NCI-H446 (cell line): ENCODE data around the gene ENTPD8.

Source experiments
- DNase-seq, 2 experiments: peaks; one replicate each; lab custom pipeline; 2025; lab: John Stamatoyannopoulos, UW

Gene ENTPD8, protein sequence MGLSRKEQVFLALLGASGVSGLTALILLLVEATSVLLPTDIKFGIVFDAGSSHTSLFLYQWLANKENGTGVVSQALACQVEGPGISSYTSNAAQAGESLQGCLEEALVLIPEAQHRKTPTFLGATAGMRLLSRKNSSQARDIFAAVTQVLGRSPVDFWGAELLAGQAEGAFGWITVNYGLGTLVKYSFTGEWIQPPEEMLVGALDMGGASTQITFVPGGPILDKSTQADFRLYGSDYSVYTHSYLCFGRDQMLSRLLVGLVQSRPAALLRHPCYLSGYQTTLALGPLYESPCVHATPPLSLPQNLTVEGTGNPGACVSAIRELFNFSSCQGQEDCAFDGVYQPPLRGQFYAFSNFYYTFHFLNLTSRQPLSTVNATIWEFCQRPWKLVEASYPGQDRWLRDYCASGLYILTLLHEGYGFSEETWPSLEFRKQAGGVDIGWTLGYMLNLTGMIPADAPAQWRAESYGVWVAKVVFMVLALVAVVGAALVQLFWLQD

DNA sequence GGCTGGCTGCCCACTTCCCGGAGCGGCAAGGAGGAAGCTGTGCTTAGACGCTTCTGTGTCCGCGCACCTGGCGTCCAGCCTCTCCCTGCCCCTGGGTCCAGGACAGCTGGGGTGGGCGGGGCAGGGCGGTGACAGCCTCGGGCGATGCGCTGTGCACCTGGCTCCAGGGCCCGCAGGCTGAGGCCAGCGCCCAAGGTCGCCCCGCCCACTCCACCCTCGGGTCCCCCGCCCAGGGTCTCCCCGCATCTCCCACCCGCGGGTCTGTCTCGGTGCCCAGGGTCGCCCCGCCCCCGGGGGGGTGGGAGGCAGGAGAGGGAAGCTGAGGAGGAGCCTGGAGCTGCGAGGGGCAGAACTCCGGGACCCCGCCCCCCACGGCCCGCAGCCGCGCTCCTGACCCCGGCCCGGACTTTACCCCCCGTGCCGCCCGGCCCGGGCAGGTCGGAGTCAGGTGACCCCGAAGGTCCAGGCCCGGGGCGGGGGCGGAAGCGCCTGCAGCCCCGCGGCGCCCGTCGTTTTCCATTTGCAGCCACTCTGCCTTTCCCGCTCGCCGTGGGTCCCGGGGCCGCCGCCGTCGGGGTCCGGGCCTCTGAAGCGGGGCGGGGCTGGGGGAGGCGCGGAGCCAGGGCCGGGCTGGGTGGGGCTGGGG lies at the start of gene ENTPD8:
ENTPD8 (minus strand) TSS at position 69 of the 646 bp plus-strand sequence. CDS start 3,072 bp downstream, outside the sequence.
- no peak for DNase-seq

DNA sequence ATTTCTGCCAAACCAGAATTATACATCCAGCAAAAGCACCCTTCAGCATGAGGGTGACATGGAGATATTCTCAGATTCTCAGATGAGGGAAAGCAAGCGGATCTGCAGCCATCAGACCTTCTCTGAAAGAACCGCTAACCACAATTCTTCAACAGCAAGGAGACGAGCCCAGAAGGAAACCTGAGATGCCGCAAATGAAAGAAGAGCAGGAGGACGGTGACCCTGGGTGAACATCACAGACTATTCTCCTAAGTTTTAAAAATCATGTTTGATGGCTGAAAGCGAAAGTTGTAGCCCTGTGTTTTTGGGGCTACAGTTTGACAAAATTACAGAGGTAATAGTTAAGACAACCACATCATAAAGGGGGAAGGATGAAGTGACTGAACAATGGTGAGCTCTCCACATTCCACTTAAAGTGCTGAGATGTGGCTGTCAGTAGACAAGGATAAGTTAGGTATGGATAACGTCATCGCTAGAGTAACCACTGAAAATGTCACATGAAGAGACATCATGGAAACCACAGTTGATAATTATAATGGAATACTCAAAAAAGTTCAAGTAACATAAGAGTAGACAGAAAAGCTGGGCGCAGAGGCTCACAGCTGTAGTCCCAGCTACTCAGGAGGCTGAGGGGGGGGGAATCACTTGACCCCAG lies 49.5 kb upstream of the ENTPD8 start:
- no peak for DNase-seq

DNA sequence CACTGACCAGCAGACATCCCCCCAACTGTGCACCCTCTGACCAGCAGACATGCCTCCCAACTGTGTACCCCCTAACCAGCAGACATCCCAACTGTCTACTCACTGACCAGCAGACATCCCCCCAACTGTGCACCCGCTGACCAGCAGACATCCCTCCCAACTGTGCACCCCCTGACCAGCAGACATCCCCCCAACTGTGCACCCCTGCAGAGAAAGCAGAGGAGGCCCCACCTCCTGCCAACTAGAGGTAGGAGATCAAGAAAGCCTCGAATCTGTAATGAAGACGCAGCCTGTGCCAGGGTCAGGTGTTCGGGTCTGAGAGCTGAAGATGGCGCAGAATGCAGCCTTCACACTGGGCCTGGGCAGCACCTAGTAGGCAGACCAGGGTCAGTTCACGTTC lies 47.7 kb upstream of the ENTPD8 start:
- no peak for DNase-seq

GRCh38 chr9:137488327-137488653 lies 47.1 kb upstream of the ENTPD8 start:
- DNase-seq, result no peak

DNA sequence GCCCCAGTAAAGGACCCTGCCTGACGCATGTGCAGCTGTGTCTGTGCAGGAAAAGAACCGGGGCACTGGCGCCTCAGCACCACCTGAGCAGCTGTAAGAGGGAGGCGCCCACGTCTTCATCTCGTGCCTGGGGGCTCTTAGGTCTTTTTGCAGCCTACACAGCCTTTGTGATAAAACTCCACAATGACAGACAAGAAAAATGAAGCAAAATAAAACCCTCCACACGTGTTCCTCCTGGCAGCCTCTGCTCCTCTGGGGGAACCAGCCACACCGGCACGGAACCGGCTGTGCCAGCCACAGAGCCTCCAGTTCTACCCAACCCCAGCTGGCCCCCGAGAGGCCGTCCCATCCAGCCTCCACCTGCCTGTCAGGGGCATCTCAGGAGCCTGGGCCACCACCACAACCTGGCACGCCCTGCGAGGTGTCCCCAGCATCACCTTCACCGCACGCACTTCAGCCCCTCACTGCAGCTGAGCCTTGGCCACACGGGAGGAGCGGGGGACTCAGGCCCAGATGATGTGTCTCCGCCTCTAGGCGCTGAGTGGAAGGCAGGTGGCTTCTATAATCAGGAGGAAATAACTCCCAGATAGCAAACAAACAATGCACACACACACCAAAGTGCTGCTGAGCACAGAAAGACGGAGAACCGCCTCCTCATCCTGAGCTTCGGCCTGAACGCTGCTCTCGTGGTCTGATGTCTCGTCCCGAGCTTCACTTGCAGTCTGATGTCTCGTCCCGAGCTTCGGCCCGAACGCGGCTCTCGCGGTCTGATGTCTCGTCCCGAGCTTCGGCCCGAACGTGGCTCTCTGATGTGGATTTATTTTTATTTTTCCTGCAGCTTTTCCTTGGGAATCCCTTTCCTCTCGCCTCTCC lies 46.5 kb upstream of the ENTPD8 start:
- DNase-seq, result no peak

DNA sequence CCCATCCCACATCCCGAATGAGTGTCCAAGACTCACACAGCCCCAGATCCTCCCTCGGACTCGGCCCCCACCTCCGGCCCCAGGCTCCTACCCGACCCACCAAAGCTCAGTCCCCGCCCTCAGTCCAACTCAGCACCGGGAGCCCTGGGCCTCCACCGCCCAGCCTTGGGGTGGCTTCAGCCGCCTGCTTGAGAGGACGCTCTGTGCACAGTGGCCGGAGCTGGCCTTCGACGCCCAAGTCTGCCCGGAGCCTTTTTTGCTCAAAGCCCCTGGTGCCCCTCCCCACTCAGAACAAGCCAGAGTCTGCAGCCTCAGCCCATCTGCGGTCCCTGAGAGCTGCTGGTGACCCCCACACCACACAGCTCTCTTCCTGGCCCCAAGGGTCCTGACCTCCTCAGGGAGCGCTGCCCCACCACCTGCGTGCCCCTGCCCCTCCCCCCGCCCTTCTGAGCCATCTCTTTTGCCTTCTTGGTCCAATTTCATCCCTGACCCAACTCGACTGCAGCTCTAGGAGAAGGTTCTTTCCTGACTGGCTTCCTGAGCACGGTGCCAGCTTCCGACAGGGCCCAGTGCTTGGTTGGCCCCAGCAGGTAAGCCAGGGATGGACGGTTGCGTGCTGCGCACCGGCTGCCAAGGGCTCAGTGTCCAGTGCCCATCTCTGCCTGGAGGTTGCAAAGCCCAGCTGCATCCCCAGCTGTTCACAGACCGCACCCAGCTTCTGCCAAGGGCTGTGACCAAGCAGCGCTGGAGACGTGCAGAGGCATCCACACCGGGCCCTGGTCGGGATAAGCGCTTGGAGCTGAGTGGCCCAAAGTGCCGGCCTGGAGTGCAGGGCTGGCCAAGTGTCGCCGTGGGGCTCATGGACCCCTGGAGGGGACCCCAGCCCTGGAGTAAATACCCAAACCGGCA lies 45.6 kb upstream of the ENTPD8 start:
- DNase-seq, result no peak

DNA sequence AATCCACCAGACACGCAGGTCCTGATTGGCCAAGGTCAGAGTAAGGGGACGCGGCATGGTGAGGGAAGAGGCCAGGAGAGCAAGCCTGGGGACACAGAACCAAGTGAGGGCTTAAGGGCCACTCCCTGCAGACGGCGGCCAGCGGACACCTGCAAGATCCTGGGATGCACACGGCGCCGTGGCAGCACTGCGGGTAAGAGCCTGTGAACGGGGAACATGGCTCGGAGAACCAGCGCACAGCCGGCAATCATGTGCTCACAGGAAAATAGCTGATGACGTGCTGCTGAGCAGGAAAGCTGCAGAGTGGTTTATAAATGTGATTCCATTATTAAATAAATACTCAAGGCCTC lies 45.0 kb upstream of the ENTPD8 start:
- no peak for DNase-seq

DNA sequence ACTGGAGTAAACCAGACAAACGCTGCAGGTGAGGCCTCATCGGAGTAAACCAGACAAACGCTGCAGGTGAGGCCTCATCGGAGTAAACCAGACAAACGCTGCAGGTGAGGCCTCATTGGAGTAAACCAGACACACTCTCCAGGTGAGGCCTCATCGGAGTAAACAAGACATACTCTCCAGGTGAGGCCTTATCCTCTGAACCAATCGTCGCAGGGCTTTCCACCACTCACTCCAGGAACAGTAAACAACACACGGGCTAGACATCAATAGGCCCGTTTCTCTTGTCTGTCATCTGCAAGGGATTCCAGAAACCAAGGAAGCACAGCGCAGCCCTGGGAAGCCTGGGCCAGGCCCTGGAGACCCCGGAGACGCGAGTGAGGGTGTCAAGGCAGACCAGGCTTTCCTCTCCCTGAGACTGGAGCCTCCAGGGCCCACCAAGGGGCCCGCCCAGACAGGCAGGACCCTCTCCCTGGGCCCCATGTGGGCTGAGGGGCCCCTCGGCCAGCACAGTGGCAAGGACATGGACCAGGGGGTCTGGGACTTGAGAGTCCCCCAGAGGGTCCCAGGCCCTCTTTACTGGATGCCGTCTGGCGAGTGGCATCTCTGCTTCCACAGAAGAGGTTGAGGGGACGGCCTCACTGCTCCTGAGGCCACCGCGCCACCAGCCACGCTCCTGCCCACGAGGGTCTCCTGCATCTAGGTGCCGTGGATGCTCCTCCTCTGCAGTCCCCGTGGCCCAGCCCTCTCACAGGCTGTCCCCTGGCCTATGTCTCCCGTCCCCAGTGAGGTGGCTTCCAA lies 44.4 kb upstream of the ENTPD8 start:
- DNase-seq, result no peak

- DNase-seq, result no peak
Measured at GRCh38 chr9:137484551-137485315, 43.6 kb upstream of the ENTPD8 start.

DNA sequence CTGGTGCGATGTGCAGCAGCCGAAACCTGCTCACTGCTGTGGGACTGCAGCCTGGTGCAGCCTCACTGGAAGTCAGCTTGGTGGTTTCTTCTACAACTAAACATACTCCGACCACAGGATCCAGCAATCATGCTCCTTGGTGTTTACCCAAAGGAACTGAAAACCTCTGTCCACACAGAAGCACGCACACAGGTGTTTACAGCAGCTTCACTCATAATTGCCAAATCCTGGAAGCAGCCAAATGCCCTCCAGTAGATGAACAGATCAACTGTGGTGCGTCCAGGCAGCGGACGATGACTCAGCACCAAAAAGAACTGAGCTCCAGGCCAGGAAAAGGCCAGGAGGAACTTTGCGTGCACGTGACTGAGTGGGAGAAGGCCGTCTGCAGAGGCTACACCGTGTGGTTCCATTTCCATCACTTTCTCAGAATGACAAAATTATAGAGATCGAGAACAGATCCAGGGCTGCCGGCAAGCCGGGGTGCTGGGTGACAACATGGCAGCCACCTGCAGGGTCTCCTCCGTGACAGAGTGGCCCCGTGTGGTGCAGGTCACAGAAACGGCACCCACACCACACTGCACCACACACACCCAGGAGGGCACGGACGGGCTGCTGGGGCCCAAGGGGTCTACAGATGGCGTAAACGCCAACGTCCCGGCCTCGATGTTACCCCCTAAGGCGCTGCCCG lies 41.1 kb upstream of the ENTPD8 start:
- DNase-seq, result no peak

GRCh38 chr9:137480686-137481683 lies 39.8 kb upstream of the ENTPD8 start:
- no peak for DNase-seq

DNA sequence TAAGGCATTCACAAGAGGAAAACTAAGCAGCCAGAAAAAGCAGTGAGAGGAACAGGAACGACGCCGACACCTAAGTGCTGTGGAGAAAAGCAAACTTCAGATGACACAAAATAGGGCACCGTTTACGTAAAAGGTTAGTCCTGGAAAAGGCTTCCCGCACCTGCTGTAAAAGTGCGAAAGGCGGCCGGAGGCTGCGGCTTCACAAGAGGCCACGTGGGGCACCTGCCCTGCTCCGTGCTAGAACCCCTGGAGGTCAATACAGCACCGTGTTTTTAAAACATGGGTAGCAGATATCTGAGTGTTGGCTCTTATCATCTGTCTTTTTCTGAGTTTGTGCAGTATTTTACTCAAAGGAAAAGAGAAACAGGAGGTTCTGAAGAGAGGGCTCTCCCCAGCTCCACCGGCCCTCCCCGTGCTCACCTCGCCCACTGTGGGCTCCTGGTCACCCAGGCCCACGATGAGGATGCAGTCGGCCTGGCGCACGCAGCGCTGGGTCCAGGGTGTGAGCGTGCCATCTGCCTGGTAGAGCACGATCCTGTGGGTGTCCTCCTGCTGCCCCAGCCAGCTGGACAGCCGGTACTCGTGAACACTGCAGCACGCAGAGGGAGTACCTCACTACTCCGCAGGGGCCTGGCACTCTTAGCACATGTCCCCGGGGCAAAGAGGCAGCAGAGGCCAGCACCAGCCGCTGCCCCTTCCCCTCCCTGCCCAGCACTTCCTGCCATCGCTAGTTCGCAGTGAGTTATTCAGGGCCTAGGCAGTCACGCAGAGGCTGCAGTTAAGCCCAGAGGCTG lies 38.9 kb upstream of the ENTPD8 start:
- DNase-seq, result no peak

DNA sequence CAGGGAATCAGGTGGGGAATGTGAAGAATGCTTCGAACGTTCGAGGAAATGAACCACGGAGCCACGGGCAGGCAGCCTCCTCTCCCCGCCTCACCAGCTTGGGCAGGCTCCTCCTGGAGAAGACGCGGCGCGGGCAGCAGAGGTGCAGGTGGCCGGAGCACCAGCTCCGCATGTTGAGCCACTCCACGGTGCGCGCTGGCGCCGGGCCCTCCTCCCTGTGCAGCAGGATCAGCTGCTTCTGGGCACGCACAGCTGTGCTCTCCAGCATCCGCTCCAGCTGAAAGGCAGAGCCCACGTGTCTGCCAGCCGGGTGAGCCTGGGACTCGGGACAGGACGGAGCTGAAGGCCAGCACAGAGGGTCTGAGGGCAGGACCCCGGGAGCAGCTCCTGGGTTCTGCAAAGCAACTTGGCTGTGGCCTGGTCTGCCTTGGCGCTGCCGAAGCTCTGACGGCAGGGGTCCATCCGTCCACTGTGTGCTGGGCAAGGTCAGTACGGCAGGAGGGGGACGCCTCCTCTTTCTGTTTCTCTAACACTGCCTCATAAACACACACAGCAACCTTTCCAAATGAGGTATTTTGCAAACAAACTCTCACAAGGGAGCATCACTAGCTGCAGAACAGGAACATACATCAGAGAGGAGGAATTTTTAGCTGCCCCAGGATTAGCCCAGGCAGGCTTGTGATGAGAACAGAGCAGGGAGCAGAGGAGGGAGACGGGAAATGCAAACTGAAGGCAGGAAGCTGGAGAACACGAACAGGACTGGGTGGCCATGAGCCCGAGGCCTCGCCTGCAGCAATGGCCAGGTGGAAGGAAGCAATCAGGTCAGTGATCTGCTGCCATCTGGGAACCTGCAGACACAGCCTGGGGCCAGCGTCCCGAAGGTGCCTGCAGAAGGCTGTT lies 38.1 kb upstream of the ENTPD8 start:
- no peak for DNase-seq

DNA sequence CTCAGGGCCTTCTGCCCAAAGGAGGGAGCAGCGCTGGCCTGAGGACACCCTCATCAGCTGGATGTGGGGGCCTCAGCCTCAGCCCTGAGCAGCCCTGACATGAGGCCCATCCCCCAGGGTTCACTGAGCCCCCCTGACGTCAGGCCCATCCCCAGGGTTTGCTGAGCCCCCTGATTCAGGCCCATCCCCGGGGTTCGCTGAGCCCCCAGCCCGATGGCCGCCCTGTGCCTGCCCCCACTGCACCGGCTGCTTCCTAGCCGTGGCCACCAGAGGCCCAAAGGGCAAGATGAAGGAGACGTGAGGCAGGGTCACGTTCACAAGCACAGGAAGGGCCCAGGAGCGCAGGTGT lies 37.4 kb upstream of the ENTPD8 start:
- DNase-seq, result no peak

DNA sequence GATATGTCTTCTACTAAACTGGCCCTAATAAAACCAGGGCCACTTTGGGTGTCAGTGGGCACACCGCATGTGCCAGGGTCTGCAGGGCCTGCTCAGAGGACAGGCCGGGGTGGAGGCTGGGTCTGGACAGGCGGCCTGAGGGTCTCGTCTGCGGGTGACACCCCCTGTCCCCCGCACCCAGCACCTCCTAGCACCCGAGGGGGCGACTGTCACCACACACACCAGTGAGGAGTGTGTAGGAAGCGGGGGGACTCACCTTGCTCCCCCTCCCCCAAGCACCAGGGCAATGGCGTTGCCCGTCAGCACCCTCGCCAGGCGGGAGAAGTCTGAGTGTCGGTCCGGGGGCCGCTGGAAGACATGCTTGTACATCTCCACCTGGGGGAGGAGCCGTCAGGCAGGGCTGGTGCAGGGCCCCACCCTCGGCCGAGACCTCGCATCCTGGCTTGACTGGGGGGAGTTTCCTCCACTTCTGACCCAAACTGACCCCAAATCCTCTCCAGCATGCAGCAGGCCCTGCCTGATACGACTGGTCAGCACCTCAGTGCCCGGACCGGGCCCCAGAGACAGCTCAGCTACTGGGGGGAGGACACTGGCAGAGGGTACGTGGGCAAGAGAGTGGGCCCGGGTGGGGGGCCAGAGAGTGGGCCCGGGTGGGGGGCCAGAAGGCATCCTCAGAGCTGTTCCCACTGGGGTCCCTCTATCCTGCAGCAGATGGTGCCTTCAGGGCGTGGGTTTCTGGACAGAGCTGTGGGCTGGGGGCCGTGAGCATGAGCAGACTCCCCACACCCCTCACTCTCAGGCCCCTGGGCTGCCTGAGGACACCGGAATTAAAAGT lies 36.8 kb upstream of the ENTPD8 start:
- no peak for DNase-seq
